Measurements from ENCODE around the gene KLC3.

Gene KLC3

GRCh38 chr19:45391871-45392665, 51.5 kb downstream of the KLC3 start:
- Histone ChIP-seq H3K9ac (ENCODE audit: low read length) (no peak overlapping the region), H3K9me3 (ENCODE audit: control insufficient read depth, low read depth, low read length) (no peaks in the 10 kb centered on the region), H3K4me3 (ENCODE audit: low read length) (no peak overlapping the region), H3K4me1 (ENCODE audit: control insufficient read depth, low read depth, low read length) (no peaks in the 10 kb centered on the region), H3K27ac (ENCODE audit: low read length) (no peak overlapping the region), H3K27me3 (ENCODE audit: control insufficient read depth, insufficient read depth, low read length) (peaks cover 13% of the 10 kb centered on the region), H3K36me3 (ENCODE audit: control insufficient read depth, low read depth, low read length) (no peaks in the 10 kb centered on the region)

DNA sequence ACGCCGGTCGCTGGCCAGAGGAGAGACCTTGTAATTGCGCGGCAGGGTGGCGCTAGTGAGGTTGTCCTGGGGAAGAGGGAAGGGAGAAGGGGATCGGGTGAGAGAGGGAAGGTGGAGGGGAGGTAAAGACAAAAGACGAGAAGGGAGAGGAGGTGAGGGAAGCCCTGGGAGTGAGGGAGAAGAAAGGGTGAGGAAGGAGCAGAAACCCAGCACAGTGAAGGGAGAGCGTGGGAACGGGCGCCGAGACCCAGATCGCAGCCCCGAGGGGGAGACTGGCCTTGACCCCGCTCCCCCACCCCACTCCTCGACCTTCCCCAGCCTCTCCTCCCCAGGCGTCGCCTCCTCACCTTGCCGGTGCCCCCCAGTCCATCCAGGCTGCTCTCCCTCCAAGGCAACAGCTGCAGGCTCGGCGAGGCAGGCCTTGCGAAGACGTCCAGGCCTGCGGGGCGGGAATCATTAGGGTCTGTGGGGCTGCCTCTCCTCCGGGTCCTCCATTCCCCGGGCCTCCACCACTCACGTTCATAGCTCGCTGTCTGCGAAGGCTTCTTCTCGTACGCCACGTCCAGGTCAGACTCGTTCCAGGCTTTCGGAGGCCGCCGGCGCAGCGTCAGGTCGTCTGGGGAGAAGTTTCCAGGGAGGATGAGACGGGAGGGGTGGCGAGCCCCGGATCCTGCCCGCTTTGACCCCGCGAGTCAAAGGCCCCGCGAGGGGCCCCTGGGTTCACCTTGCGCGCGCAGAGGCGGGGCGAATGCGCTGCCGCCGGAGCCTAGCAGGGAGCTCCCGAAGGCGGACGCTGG, 55.5 kb downstream of the KLC3 start:
- H3K9me3 ChIP-seq (ENCODE audit: control insufficient read depth, low read depth, low read length): no peaks in the 10 kb centered on the region
- H3K36me3 ChIP-seq (ENCODE audit: control insufficient read depth, low read depth, low read length): no peaks in the 10 kb centered on the region
- H3K9ac ChIP-seq (ENCODE audit: low read length): no peak overlapping the region
- no peaks in the 10 kb centered on the region for H3K4me1 ChIP-seq (ENCODE audit: control insufficient read depth, low read depth, low read length)
- peak overlapping the region; percentile 40 for H3K4me3 ChIP-seq (ENCODE audit: low read length)
- H3K27me3 ChIP-seq (ENCODE audit: control insufficient read depth, insufficient read depth, low read length): peaks cover 22% of the 10 kb centered on the region
- H3K27ac ChIP-seq (ENCODE audit: low read length): no peak overlapping the region

GRCh38 chr19:45400192-45400591, 59.6 kb downstream of the KLC3 start:
- Histone ChIP-seq H3K9me3 (ENCODE audit: control insufficient read depth, low read depth, low read length) (no peaks in the 10 kb centered on the region), H3K9ac (ENCODE audit: low read length) (no peak overlapping the region), H3K36me3 (ENCODE audit: control insufficient read depth, low read depth, low read length) (no peaks in the 10 kb centered on the region), H3K4me1 (ENCODE audit: control insufficient read depth, low read depth, low read length) (no peaks in the 10 kb centered on the region), H3K27me3 (ENCODE audit: control insufficient read depth, insufficient read depth, low read length) (peaks cover 54% of the 10 kb centered on the region), H3K4me3 (ENCODE audit: low read length) (no peak overlapping the region), H3K27ac (ENCODE audit: low read length) (no peak overlapping the region)
